Keratinocyte (primary cell): ENCODE measurements around the gene ASTN2. TPM values are rescaled to one million over a fixed set of nuclear protein-coding genes. Genes with fewer than 3 reads are reported as not detected.

Experiments
- DNase-seq: peaks from one replicate; pipeline ENCODE4 v3.0.0-alpha.2; 2011; ENCODE audit warnings: low read depth, missing footprints, low spot score
- FAIRE-seq: peaks from 2 replicates; lab custom pipeline; 2011; peaks lifted over from hg19 to GRCh38; lab: Jason Lieb, UNC
- H2AFZ ChIP-seq: 2 replicates; pipeline ENCODE4 v1.6.0; 2012; ENCODE audit warnings: low read length, control low read depth, inconsistent platforms; ENCODE audit not compliant: control insufficient read depth
- H3K27ac ChIP-seq: 2 replicates; pipeline ENCODE4 v1.5.1; 2011; ENCODE audit warnings: low read length; ENCODE audit not compliant: control insufficient read depth, insufficient read depth
- H3K27me3 ChIP-seq: 3 replicates; pipeline ENCODE4 v1.6.0; 2011; ENCODE audit warnings: low read length; ENCODE audit not compliant: control insufficient read depth, insufficient read depth; ENCODE audit errors: extremely low read depth
- H3K36me3 ChIP-seq, 2 experiments: 2 replicates in 1 of 2; 3 replicates in 1 of 2; pipeline ENCODE4 v1.5.1; 2011; ENCODE audit warnings: low read length in 2 of 2, mild to moderate bottlenecking in 1 of 2; ENCODE audit not compliant: control insufficient read depth in 2 of 2, insufficient read depth in 2 of 2; ENCODE audit errors: extremely low read depth in 1 of 2
- H3K4me1 ChIP-seq: 3 replicates; pipeline ENCODE4 v1.5.1; 2011; ENCODE audit warnings: low read length; ENCODE audit not compliant: control insufficient read depth, insufficient read depth; ENCODE audit errors: extremely low read depth
- H3K4me2 ChIP-seq: 3 replicates; pipeline ENCODE4 v1.6.0; 2011; ENCODE audit warnings: low read depth, low read length; ENCODE audit not compliant: control insufficient read depth, insufficient read depth; ENCODE audit errors: extremely low read depth
- H3K4me3 ChIP-seq, 3 experiments: fragments of 200-600 bp in 1 of 3; sonication (generic) in 1 of 3; 2 replicates in 2 of 3; 3 replicates in 1 of 3; pipeline ENCODE4 v1.5.1; 2011 to 2016; ENCODE audit warnings: low read length in 3 of 3, mild to moderate bottlenecking in 3 of 3, control low read depth in 2 of 3, inconsistent platforms in 1 of 3, low read depth in 1 of 3, mixed read lengths in 1 of 3, mixed run types in 1 of 3, moderate library complexity in 1 of 3; ENCODE audit not compliant: control insufficient read depth in 2 of 3, insufficient read depth in 2 of 3; ENCODE audit errors: extremely low read depth in 1 of 3
- H3K79me2 ChIP-seq: 2 replicates; pipeline ENCODE4 v1.6.0; 2012; ENCODE audit warnings: low read length; ENCODE audit not compliant: control insufficient read depth, insufficient read depth
- H3K9ac ChIP-seq: 3 replicates; pipeline ENCODE4 v1.6.0; 2011; ENCODE audit warnings: low read length; ENCODE audit not compliant: control insufficient read depth, insufficient read depth; ENCODE audit errors: extremely low read depth
- H3K9me1 ChIP-seq: 3 replicates; pipeline ENCODE4 v1.6.0; 2011; ENCODE audit warnings: low read length; ENCODE audit not compliant: control insufficient read depth, insufficient read depth; ENCODE audit errors: extremely low read depth
- H3K9me3 ChIP-seq: 2 replicates; pipeline ENCODE4 v1.5.1; 2012; ENCODE audit warnings: low read depth, low read length; ENCODE audit not compliant: control insufficient read depth
- H4K20me1 ChIP-seq: 3 replicates; pipeline ENCODE4 v1.6.0; 2011; ENCODE audit warnings: low read length; ENCODE audit not compliant: control insufficient read depth, insufficient read depth; ENCODE audit errors: extremely low read depth
- EZH2 ChIP-seq: IDR thresholded peaks from one replicate; pipeline ENCODE4 v1.6.1; 2012; ENCODE audit warnings: inconsistent platforms, mild to moderate bottlenecking, low read length, moderate library complexity
- dilution Hi-C: fragments of 300-500 bp; cut with MboI; formaldehyde crosslinking; loops from one replicate; pipeline ENCODE4 v1.7.0; 2020; ENCODE audit warnings: low sequenced_read_pairs; ENCODE audit not compliant: extremely low pct_ligation_motif_present
- polyA plus RNA-seq, 5 experiments: library from polyadenylated mRNA; depleted of rRNA in 3 of 5; stranded (reverse) in 3 of 5; stranded (forward) in 1 of 5; unstranded in 1 of 5; fragments of >200 nt; gene quantifications; 1 replicate in 1 of 5; 2 replicates in 3 of 5; 3 replicates in 1 of 5; pipeline versions ENCODE4 v1.2.1 to v1.2.3, GENCODE V29; 2011 to 2012; ENCODE audit warnings: missing spikeins in 2 of 5, low read depth in 1 of 5, low replicate concordance in 1 of 5
- TF ChIP-seq, protein P1 (sequence below), 3 experiments: IDR thresholded peaks in 1 of 3; conservative IDR thresholded peaks in 1 of 3; optimal IDR thresholded peaks in 1 of 3; 2 replicates in 2 of 3; 3 replicates in 1 of 3; pipeline versions ENCODE3 to v1.5.1; 2011; ENCODE audit warnings: low read length in 3 of 3, mild to moderate bottlenecking in 3 of 3, moderate library complexity in 2 of 3, control low read depth in 1 of 3, inconsistent platforms in 1 of 3; ENCODE audit not compliant: insufficient read depth in 2 of 3; ENCODE audit errors: extremely low read depth in 1 of 3

ASTN2 gene
- polyA plus RNA-seq, 1 donor (not counting 4 experiments of a cell fraction or from before 2014, with no cell fraction given), result 0.31 TPM

DNA sequence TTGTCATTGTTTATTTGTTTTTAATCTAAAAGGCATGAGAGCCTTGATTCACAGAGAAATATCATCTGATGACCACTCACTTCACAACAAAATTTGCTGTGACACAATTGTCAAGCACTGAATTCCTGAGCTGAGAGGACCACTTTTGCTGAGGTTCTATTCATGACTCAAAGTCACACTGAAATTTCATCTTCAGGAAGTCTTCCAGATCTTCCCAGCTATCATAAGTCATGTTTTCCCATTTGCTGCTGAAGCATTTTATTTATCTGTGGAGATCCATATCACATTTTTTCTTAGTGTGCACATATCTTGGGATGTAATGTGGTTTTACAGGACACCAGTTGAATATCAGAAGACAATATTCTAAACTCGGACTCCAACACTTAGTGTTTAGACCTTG is 982.8 kb downstream of the ASTN2 start:
- no peak overlapping the region for H2AFZ ChIP-seq
- no peaks in the 10 kb centered on the region for H3K9me1 ChIP-seq
- H3K9ac ChIP-seq, result no peak overlapping the region
- dilution Hi-C loops, result no loop called here
- no peaks in the 10 kb centered on the region for H3K79me2 ChIP-seq
- DNase-seq (no peak), FAIRE-seq (no peak)
- TF ChIP-seq, protein P1, sequence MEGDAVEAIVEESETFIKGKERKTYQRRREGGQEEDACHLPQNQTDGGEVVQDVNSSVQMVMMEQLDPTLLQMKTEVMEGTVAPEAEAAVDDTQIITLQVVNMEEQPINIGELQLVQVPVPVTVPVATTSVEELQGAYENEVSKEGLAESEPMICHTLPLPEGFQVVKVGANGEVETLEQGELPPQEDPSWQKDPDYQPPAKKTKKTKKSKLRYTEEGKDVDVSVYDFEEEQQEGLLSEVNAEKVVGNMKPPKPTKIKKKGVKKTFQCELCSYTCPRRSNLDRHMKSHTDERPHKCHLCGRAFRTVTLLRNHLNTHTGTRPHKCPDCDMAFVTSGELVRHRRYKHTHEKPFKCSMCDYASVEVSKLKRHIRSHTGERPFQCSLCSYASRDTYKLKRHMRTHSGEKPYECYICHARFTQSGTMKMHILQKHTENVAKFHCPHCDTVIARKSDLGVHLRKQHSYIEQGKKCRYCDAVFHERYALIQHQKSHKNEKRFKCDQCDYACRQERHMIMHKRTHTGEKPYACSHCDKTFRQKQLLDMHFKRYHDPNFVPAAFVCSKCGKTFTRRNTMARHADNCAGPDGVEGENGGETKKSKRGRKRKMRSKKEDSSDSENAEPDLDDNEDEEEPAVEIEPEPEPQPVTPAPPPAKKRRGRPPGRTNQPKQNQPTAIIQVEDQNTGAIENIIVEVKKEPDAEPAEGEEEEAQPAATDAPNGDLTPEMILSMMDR (optimal IDR thresholded peaks at IDR 0.05 in 1 of 3, IDR thresholded peaks at IDR 0.05 in 1 of 3, conservative IDR thresholded peaks at IDR 0.05 in 1 of 3; ENCODE audit: extremely low read depth in 1 of 3, insufficient read depth in 2 of 3, low read length in 3 of 3), result no peak
- no peak for TF ChIP-seq EZH2
- H3K27ac ChIP-seq, result no peak overlapping the region
- no peaks in the 10 kb centered on the region for H4K20me1 ChIP-seq
- no peak overlapping the region for H3K4me2 ChIP-seq
- H3K27me3 ChIP-seq, result peaks cover 3% of the 10 kb centered on the region
- H3K9me3 ChIP-seq, result no peaks in the 10 kb centered on the region
- H3K36me3 ChIP-seq, result no peaks in the 10 kb centered on the region
- H3K4me1 ChIP-seq, result no peaks in the 10 kb centered on the region
- no peak overlapping the region for H3K4me3 ChIP-seq

DNA sequence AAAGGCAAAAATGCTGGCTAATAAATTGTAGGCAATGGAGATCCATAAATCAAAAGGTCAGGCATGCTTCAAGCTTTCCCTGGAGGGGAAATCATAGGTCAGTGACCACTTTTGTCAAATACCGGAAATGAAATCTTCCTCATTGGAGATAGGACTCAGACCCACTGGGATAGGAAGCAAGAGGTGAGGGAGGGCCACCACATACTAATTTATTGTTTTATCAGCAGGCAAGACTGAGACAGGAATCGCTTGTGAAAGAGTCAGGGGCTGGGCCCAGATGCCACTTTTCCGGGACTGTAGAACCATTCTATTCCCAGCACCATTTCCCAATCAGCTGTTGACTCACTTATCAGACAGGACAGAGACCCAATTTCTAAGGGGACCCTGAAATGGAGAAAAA is 984.0 kb downstream of the ASTN2 start:
- Histone ChIP-seq H3K4me2 (no peak overlapping the region), H3K4me1 (no peaks in the 10 kb centered on the region), H3K27me3 (peaks cover 3% of the 10 kb centered on the region), H3K9me3 (no peaks in the 10 kb centered on the region), H3K27ac (no peak overlapping the region), H3K36me3 (no peaks in the 10 kb centered on the region), H4K20me1 (no peaks in the 10 kb centered on the region), H3K9ac (no peak overlapping the region), H3K9me1 (no peaks in the 10 kb centered on the region), H3K79me2 (no peaks in the 10 kb centered on the region), H2AFZ (no peak overlapping the region), H3K4me3 (no peak overlapping the region)
- dilution Hi-C loops, result no loop called here
- DNase-seq (no peak), FAIRE-seq (no peak)
- no peak for TF ChIP-seq EZH2
- TF ChIP-seq, protein P1 (optimal IDR thresholded peaks at IDR 0.05 in 1 of 3, IDR thresholded peaks at IDR 0.05 in 1 of 3, conservative IDR thresholded peaks at IDR 0.05 in 1 of 3; ENCODE audit: extremely low read depth in 1 of 3, insufficient read depth in 2 of 3, low read length in 3 of 3), result no peak
